DMS53 (cell line): ENCODE results near the gene SNX10.
"Not testable (repeated sequence)": the region's sequence is repeated elsewhere in the genome, so short reads cannot be mapped to it uniquely, and the experiment has no call there.

ENCODE experiments used
- DNase-seq: peaks from one replicate; lab custom pipeline; 2025; lab: John Stamatoyannopoulos, UW

Gene SNX10

GRCh38 chr7:26291699-26292538 lies at the start of gene SNX10:
SNX10 (plus strand) TSS chr7:26291862; CDS start chr7:26346443, 54,581 bp downstream.
- DNase-seq = peak; percentile 91

GRCh38 chr7:26245150-26245549 lies 46.5 kb upstream of the SNX10 start:
- DNase-seq = no peak

GRCh38 chr7:26250239-26250638 lies 41.4 kb upstream of the SNX10 start:
- DNase-seq = no peak

GRCh38 chr7:26261866-26262265 lies 29.8 kb upstream of the SNX10 start:
- not testable (repeated sequence) for DNase-seq

GRCh38 chr7:26265065-26265464 lies 26.6 kb upstream of the SNX10 start:
- DNase-seq = no peak

- no peak for DNase-seq
Measured at GRCh38 chr7:26265499-26266075, 26.1 kb upstream of the SNX10 start.

- no peak for DNase-seq
Measured at GRCh38 chr7:26267601-26268166, 24.0 kb upstream of the SNX10 start.

- no peak for DNase-seq
Measured at GRCh38 chr7:26275213-26275612, 16.4 kb upstream of the SNX10 start.

GRCh38 chr7:26278770-26279169 lies 12.9 kb upstream of the SNX10 start:
- DNase-seq = peak; percentile 75

GRCh38 chr7:26279405-26279804 lies 12.3 kb upstream of the SNX10 start:
- DNase-seq = no peak

GRCh38 chr7:26280097-26280496 lies 11.6 kb upstream of the SNX10 start:
- no peak for DNase-seq

- peak; percentile 22 for DNase-seq
Measured at GRCh38 chr7:26280723-26281122, 10.9 kb upstream of the SNX10 start.

GRCh38 chr7:26284477-26284876 lies 7.2 kb upstream of the SNX10 start:
- DNase-seq = no peak

GRCh38 chr7:26284995-26285632 lies 6.5 kb upstream of the SNX10 start:
- peak; percentile 45 for DNase-seq

GRCh38 chr7:26286157-26286556 lies 5.5 kb upstream of the SNX10 start:
- no peak for DNase-seq

GRCh38 chr7:26288126-26288525 lies 3.5 kb upstream of the SNX10 start:
- DNase-seq = not testable (repeated sequence)

GRCh38 chr7:26291251-26291650 lies 411 bp upstream of the SNX10 start:
- DNase-seq = peak; percentile 46

GRCh38 chr7:26292768-26293560 lies 1.3 kb downstream of the SNX10 start:
- peak; percentile 16 for DNase-seq

GRCh38 chr7:26293569-26294308 lies 2.1 kb downstream of the SNX10 start:
- no peak for DNase-seq

GRCh38 chr7:26295015-26295414 lies 3.4 kb downstream of the SNX10 start:
- DNase-seq = no peak

GRCh38 chr7:26295586-26295985 lies 3.9 kb downstream of the SNX10 start:
- no peak for DNase-seq
